ENCODE measurements around the gene ZNF428.

Gene ZNF428

GRCh38 chr19:43561139-43561970, 58.1 kb downstream of the ZNF428 start:
- no peak for DNase-seq

GRCh38 chr19:43560687-43561086, 58.7 kb downstream of the ZNF428 start:
- no peak for DNase-seq

Data from fibroblast of skin of abdomen (primary cell).